ENCODE measurements around the gene LILRB3.

DNA sequence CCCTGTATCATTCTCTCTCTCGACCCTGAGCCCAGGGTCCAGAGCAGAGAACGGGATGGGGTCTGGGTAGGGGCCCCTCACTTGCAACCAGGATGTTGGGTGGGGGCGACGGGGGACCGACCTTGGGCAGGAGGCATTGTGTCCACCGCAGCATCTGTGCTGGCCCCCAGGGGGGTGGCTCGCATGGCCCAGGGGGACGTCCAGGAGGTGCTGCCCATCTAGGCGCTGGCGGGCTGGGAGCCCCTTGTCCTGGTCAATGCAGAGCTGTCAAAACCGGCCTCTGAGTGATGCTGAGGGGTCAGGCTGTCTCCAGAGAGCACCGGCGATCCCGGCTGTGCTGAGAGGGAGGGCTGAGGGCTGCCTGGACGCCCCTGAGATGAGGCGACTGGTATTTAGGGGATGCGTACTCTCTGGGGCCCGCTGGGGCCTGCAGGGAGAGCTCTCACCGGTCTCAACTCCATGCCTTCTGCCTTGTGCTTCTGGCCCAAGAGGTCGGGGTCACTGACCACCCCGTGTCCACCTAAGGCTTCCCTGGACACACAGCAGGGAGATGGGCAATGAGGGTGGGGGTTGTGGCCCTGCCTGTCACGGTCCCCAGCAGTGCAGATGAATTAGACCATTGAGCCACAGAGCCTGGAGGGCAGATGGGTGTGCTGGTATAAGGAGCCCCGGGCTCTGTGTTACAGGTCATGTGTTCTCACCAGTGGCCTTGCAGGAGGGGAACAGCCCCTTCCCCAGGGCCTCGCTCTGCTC, 13.6 kb downstream of the LILRB3 start:
- TF ChIP-seq POLR2A (IDR thresholded peaks at IDR 0.05; ENCODE audit: low read length) = no peak
- TF ChIP-seq GATA1 (IDR thresholded peaks at IDR 0.05; ENCODE audit: low read depth, low read length) = no peak
